GM20000 (cell line): ENCODE measurements around the gene ANKRD36.
"Not testable (repeated sequence)": the region's sequence is repeated elsewhere in the genome, so short reads cannot be mapped to it uniquely, and the experiment has no call there.

ENCODE experiments used
- DNase-seq: peaks from one replicate; pipeline ENCODE4 v3.0.0; 2012; ENCODE audit warnings: low spot score
- CTCF ChIP-seq: IDR thresholded peaks from 2 replicates; pipeline ENCODE4 v1.5.1; 2012; ENCODE audit warnings: mild to moderate bottlenecking, control low read depth; ENCODE audit errors: extremely low read depth, missing control alignments

ANKRD36 gene

GRCh38 chr2:97095661-97096060 lies 17.3 kb upstream of the ANKRD36 start:
- TF ChIP-seq CTCF: no peak
- DNase-seq: no peak

- DNase-seq: not testable (repeated sequence)
Measured at GRCh38 chr2:97098786-97099372, 14.1 kb upstream of the ANKRD36 start.

- DNase-seq: not testable (repeated sequence)
Measured at GRCh38 chr2:97106878-97107277, 6.1 kb upstream of the ANKRD36 start.

- not testable (repeated sequence) for DNase-seq
Measured at GRCh38 chr2:97111246-97111645, 1.7 kb upstream of the ANKRD36 start.

- peak; percentile 47 for TF ChIP-seq CTCF
- DNase-seq: not testable (repeated sequence)
Measured at GRCh38 chr2:97112320-97113049, 468 bp upstream of the ANKRD36 start.

GRCh38 chr2:97113882-97114255 lies 916 bp downstream of the ANKRD36 start:
- not testable (repeated sequence) for DNase-seq

- DNase-seq: not testable (repeated sequence)
Measured at GRCh38 chr2:97129090-97129489, 16.1 kb downstream of the ANKRD36 start.

GRCh38 chr2:97144016-97144415 lies 31.1 kb downstream of the ANKRD36 start:
- DNase-seq: not testable (repeated sequence)

- not testable (repeated sequence) for DNase-seq
Measured at GRCh38 chr2:97166548-97166947, 53.6 kb downstream of the ANKRD36 start.

GRCh38 chr2:97167938-97168337 lies 55.0 kb downstream of the ANKRD36 start:
- DNase-seq: not testable (repeated sequence)

- DNase-seq: not testable (repeated sequence)
Measured at GRCh38 chr2:97168583-97168982, 55.6 kb downstream of the ANKRD36 start.

- not testable (repeated sequence) for DNase-seq
Measured at GRCh38 chr2:97180391-97180790, 67.4 kb downstream of the ANKRD36 start.

GRCh38 chr2:97195349-97195748 lies 82.4 kb downstream of the ANKRD36 start:
- DNase-seq: not testable (repeated sequence)

GRCh38 chr2:97197251-97197650 lies 84.3 kb downstream of the ANKRD36 start:
- not testable (repeated sequence) for DNase-seq

GRCh38 chr2:97200887-97201286 lies 87.9 kb downstream of the ANKRD36 start:
- not testable (repeated sequence) for DNase-seq

- not testable (repeated sequence) for DNase-seq
Measured at GRCh38 chr2:97202643-97203250, 89.8 kb downstream of the ANKRD36 start.
